ENCODE results near the gene CALML4. TPM values are rescaled to one million over a fixed set of nuclear protein-coding genes. Genes with fewer than 3 reads are reported as not detected.

Gene CALML4
- total and polyA plus RNA-seq, 2 donors (not counting 3 experiments of a cell fraction or from before 2014, with no cell fraction given), result 2.6 to 10.1 TPM

DNA sequence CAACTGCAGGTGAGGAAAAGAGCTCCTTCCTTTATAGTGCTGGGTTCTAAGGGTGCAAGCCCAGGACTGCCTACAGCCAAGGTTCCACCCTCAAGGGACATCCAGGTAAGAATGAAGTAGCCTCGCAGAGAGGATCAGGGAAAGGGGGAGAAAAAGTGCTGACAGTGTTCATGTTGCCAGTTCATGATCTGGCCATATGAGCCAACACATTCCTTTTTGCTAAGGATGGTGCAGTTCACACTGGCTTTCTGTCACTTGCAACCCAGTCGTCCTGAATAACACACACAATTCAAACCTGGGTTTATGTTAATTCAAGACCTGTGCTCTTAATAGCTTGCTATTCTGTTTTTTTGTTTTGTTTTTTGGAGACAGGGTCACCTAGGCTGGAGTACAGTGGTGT lies 15.4 kb upstream of the CALML4 start:
- H4K20me1 ChIP-seq (replicated peaks; ENCODE audit: control insufficient read depth, extremely low read depth, insufficient read depth, low read length), result no peaks in the 10 kb centered on the region
- BruUV-seq (replicated peaks), result no TSS peak
- H2AFZ ChIP-seq (ENCODE audit: low read depth, low read length), result no peak overlapping the region
- H3K27ac ChIP-seq (ENCODE audit: insufficient read depth, low read depth, low read length), result no peak overlapping the region
- H3K4me2 ChIP-seq (ENCODE audit: insufficient read depth, low read length), result no peak overlapping the region
- no peak for FAIRE-seq
- CTCF ChIA-PET, result interaction anchor here (0.7 to 2.2 kb wide), 4 partner anchors 8 to 357 kb away, joined by 3 to 6 read pairs (median 4); no protein-coding TSS in a partner anchor
- H3K9me1 ChIP-seq (replicated peaks; ENCODE audit: control insufficient read depth, extremely low read depth, insufficient read depth, low read length), result no peaks in the 10 kb centered on the region
- peaks cover 46% of the 10 kb centered on the region for H3K79me2 ChIP-seq (ENCODE audit: control insufficient read depth, insufficient read depth, low read length)
- TF ChIP-seq, protein P1, sequence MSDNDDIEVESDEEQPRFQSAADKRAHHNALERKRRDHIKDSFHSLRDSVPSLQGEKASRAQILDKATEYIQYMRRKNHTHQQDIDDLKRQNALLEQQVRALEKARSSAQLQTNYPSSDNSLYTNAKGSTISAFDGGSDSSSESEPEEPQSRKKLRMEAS (IDR thresholded peaks at IDR 0.05; ENCODE audit: insufficient read depth, insufficient read length), result no peak
- no peak for TF ChIP-seq JUN (IDR thresholded peaks at IDR 0.05; ENCODE audit: borderline replicate concordance, insufficient read depth, insufficient read length, low read depth)
- no peak for TF ChIP-seq GATA2 (IDR thresholded peaks at IDR 0.05; ENCODE audit: insufficient read depth, insufficient read length, low read depth, low read length)
- no peak for TF ChIP-seq EZH2 (IDR thresholded peaks at IDR 0.05; ENCODE audit: borderline replicate concordance, low read depth, low read length, severe bottlenecking)
- TF ChIP-seq MYC (IDR thresholded peaks at IDR 0.05; ENCODE audit: low read depth, low read length), result no peak
- TF ChIP-seq, protein P2, sequence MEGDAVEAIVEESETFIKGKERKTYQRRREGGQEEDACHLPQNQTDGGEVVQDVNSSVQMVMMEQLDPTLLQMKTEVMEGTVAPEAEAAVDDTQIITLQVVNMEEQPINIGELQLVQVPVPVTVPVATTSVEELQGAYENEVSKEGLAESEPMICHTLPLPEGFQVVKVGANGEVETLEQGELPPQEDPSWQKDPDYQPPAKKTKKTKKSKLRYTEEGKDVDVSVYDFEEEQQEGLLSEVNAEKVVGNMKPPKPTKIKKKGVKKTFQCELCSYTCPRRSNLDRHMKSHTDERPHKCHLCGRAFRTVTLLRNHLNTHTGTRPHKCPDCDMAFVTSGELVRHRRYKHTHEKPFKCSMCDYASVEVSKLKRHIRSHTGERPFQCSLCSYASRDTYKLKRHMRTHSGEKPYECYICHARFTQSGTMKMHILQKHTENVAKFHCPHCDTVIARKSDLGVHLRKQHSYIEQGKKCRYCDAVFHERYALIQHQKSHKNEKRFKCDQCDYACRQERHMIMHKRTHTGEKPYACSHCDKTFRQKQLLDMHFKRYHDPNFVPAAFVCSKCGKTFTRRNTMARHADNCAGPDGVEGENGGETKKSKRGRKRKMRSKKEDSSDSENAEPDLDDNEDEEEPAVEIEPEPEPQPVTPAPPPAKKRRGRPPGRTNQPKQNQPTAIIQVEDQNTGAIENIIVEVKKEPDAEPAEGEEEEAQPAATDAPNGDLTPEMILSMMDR (IDR thresholded peaks at IDR 0.05; ENCODE audit: extremely low read depth in 1 of 2, insufficient read depth in 1 of 2, low read depth in 1 of 2, low read length in 2 of 2), result no peak
- no peak for TF ChIP-seq POLR2AphosphoS5 (IDR thresholded peaks at IDR 0.05; ENCODE audit: insufficient read depth, low read depth, low read length)
- TF ChIP-seq FOS (IDR thresholded peaks at IDR 0.05; ENCODE audit: borderline replicate concordance, insufficient read depth, low read length), result no peak
- no peak for TF ChIP-seq POLR2A (IDR thresholded peaks at IDR 0.05; ENCODE audit: low read depth, low read length)
- DNase-seq (ENCODE audit: low read depth, low spot score), result no peak
- intact Hi-C loops (cut with micrococcal nuclease) (no loop called here), dilution Hi-C loops (cut with MboI; ENCODE audit: extremely low pct_ligation_motif_present, low sequenced_read_pairs) (no loop called here)
- no peak overlapping the region for H3K4me3 ChIP-seq (replicated peaks in 1 of 3; ENCODE audit: insufficient read depth in 1 of 3, low read depth in 1 of 3, low read length in 3 of 3)
- no peaks in the 10 kb centered on the region for H3K9me3 ChIP-seq (replicated peaks; ENCODE audit: control insufficient read depth, insufficient read depth, low read length)
- no peak overlapping the region for H3K9ac ChIP-seq (replicated peaks; ENCODE audit: extremely low read depth, insufficient read depth, low read length)
- H3K36me3 ChIP-seq (ENCODE audit: control insufficient read depth in 2 of 2, extremely low read depth in 1 of 2, insufficient read depth in 2 of 2, low read length in 2 of 2), result no peaks in the 10 kb centered on the region
- POLR2A ChIA-PET, result no interaction called here
- H3K27me3 ChIP-seq (ENCODE audit: control insufficient read depth in 2 of 2, insufficient read depth in 2 of 2, low read length in 2 of 2), result no peaks in the 10 kb centered on the region
- H3K4me1 ChIP-seq (ENCODE audit: control insufficient read depth, extremely low read depth, insufficient read depth, low read length), result no peaks in the 10 kb centered on the region

Data from endothelial cell of umbilical vein (primary cell).